Right lobe of liver (tissue), 6 donors: Measurements from ENCODE around the gene SCMH1. TPM values are rescaled to one million over a fixed set of nuclear protein-coding genes. Genes with fewer than 3 reads are reported as not detected.
A peak's percentile ranks its signal among the peaks of the same experiment; 100 is the strongest.

Experiments used
- ATAC-seq, 4 donors: fragments of 200-7000 bp; cut with Tn5 transposase; one replicate each; pipeline ENCODE4 v1.9.1; 2020; ENCODE audit warnings: mild to moderate bottlenecking in 4 of 4, moderate library complexity in 4 of 4
- DNase-seq, 3 donors: peaks; one replicate each; pipeline ENCODE4 v3.0.0-alpha.2; 2020
- H3K27ac ChIP-seq, 3 donors: fragments of 200-600 bp; one replicate each; pipeline ENCODE4 v1.8.0; 2022
- H3K27me3 ChIP-seq, 2 donors: fragments of 200-600 bp; one replicate each; pipeline ENCODE4 v1.8.0; 2022
- H3K36me3 ChIP-seq, 4 donors: fragments of 200-600 bp; sonication (generic) in 1 of 4; one replicate each; pipeline versions ENCODE4 v1.5.1 to v1.8.0; 2017 to 2022; ENCODE audit warnings: control low read depth in 1 of 4
- H3K4me1 ChIP-seq, 4 donors: fragments of 200-600 bp; sonication (generic) in 1 of 4; one replicate each; pipeline versions ENCODE4 v1.5.1 to v1.8.0; 2017 to 2022; ENCODE audit warnings: control low read depth in 1 of 4
- H3K4me3 ChIP-seq, 3 donors: fragments of 200-600 bp; one replicate each; pipeline ENCODE4 v1.8.0; 2022
- H3K9me3 ChIP-seq, 4 donors: fragments of 200-600 bp; sonication (generic) in 1 of 4; one replicate each; pipeline versions ENCODE4 v1.5.1 to v1.8.0; 2017 to 2022; ENCODE audit warnings: control low read depth in 1 of 4
- CTCF ChIP-seq, 4 donors: fragments of 200-600 bp in 3 of 4; fragments of 450-650 bp in 1 of 4; IDR thresholded peaks; one replicate each; pipeline versions ENCODE4 v1.5.1 to v1.8.0; 2016 to 2022; ENCODE audit warnings: antibody characterized with exemption in 4 of 4, mild to moderate bottlenecking in 2 of 4
- POLR2A ChIP-seq: fragments of 450-650 bp; IDR thresholded peaks from one replicate; pipeline ENCODE4 v1.6.1; 2017; ENCODE audit warnings: antibody characterized with exemption, mild to moderate bottlenecking
- WGBS: methylation state at CpG from one replicate; pipeline ENCODE4 v1.1.6; 2018; ENCODE audit warnings: low coverage, low lambda C conversion rate; ENCODE audit not compliant: insufficient coverage; ENCODE audit errors: missing lambda C conversion rate; 5-methylcytosine and 5-hydroxymethylcytosine counted together
- intact Hi-C, 2 donors: fragments of 100-400 bp; cut with DNase I; formaldehyde crosslinking; loops; one replicate each; pipeline versions ENCODE4 v1.11.2 to v1.14.1; 2022
- total RNA-seq, 6 experiments: library from RNA; depleted of rRNA in 2 of 6; stranded (reverse); fragments of >200 nt in 2 of 6; fragmentation: NEBNext Ultra II Directional in 3 of 6; extraction: Animal tissue kit (Norgen Biotek cat#: 25700) in 3 of 6; gene quantifications; one replicate each; pipeline versions ENCODE4 v1.1.0 to v1.2.4, GENCODE V29; 2016 to 2023
- donor health status: DM: no; HTN: yes; CAD: no.
- donor health status: DM: no; HTN: no; CAD: no.
- donor health status: DM: no; HTN: no; CAD: no.
- donor health status: DM: no; HTN: yes; CAD: no.
- donor health status: DM: no; HTN: yes; CAD: no.

Gene SCMH1
- total RNA-seq, 6 experiments from 2014 or later = 6.6 to 16.9 (median 13.1) TPM

GRCh38 chr1:41023279-41023990 lies 218.7 kb downstream of the SCMH1 start:
- Histone ChIP-seq H3K4me3 (no peak overlapping the region), H3K27me3 (no peaks in the 10 kb centered on the region), H3K36me3 (peaks cover 0 to 9% (median 0%) of the 10 kb centered on the region in 4 donors), H3K9me3 (no peaks in the 10 kb centered on the region), H3K27ac (no peak overlapping the region), H3K4me1 (no peaks in the 10 kb centered on the region)
- WGBS = 93% methylated on average over 2 of the region's 5 CpGs
- DNase-seq = peak in 1 of 3 donors; percentile 22
- TF ChIP-seq POLR2A = no peak
- TF ChIP-seq CTCF (IDR thresholded peaks at IDR 0.05) = peak; percentile 24 to 32 (median 30)
- peak; percentile 22 to 57 (median 42) for ATAC-seq
- intact Hi-C loops = loop anchor here in 1 of 2 donors (10.0 kb wide), 1 partner anchor 211 kb away; no protein-coding TSS in a partner anchor

- TF ChIP-seq POLR2A = no peak
- Histone ChIP-seq H3K9me3 (no peaks in the 10 kb centered on the region), H3K4me3 (no peak overlapping the region), H3K27ac (no peak overlapping the region), H3K36me3 (peaks cover 0 to 10% (median 0%) of the 10 kb centered on the region in 4 donors), H3K4me1 (no peaks in the 10 kb centered on the region), H3K27me3 (no peaks in the 10 kb centered on the region)
- ATAC-seq (no peak), DNase-seq (no peak)
- WGBS = no CpG with 5 or more reads among the region's 10 CpGs
- intact Hi-C loops = loop anchor here in 1 of 2 donors (10.0 kb wide), 1 partner anchor 212 kb away; no protein-coding TSS in a partner anchor
Measured at GRCh38 chr1:41022424-41022823, 219.7 kb downstream of the SCMH1 start.

- intact Hi-C loops = loop anchor here in 1 of 2 donors (10.0 kb wide), 1 partner anchor 213 kb away; no protein-coding TSS in a partner anchor
- no peaks in the 10 kb centered on the region for H3K4me1 ChIP-seq
- TF ChIP-seq POLR2A (no peak), CTCF (IDR thresholded peaks at IDR 0.05) (no peak)
- WGBS = 34% methylated on average over 5 of the region's 12 CpGs
- peaks cover 0 to 12% (median 0%) of the 10 kb centered on the region in 4 donors for H3K36me3 ChIP-seq
- no peak within 1 kb of the TSS for H3K27ac ChIP-seq
- ATAC-seq (peak; percentile 19 to 37 (median 30)), DNase-seq (peak in 1 of 3 donors; percentile 59)
- H3K27me3 ChIP-seq = no peaks in the 10 kb centered on the region
- no peak within 1 kb of the TSS for H3K4me3 ChIP-seq
- no peaks in the 10 kb centered on the region for H3K9me3 ChIP-seq
Measured at GRCh38 chr1:41021526-41022308, 220.4 kb downstream of the SCMH1 start, which contains the start of gene SLFNL1. SLFNL1 (minus strand) TSS chr1:41021725; CDS start chr1:41020660, 1,065 bp downstream.

- Histone ChIP-seq H3K9me3 (no peaks in the 10 kb centered on the region), H3K36me3 (peaks cover 0 to 20% (median 0%) of the 10 kb centered on the region in 4 donors), H3K27me3 (no peaks in the 10 kb centered on the region), H3K4me1 (no peaks in the 10 kb centered on the region), H3K4me3 (no peak overlapping the region), H3K27ac (no peak overlapping the region)
- WGBS = 82% methylated on average over 2 of the region's 3 CpGs
- DNase-seq (no peak), ATAC-seq (peak; percentile 5 to 20 (median 8))
- intact Hi-C loops = loop anchor here in 1 of 2 donors (10.0 kb wide), 1 partner anchor 214 kb away; no protein-coding TSS in a partner anchor
- TF ChIP-seq CTCF (IDR thresholded peaks at IDR 0.05) (no peak), POLR2A (no peak)
Measured at GRCh38 chr1:41020654-41021053, 221.5 kb downstream of the SCMH1 start.
